Activated CD4-positive, alpha-beta T cell treated with anti-CD3 and anti-CD28 coated beads, Interleukin-2, amount 10 ng/mL, durations not matched to agents 7 days and 5 days (primary cell): ENCODE results near the gene STAU1. TPM values are rescaled to one million over a fixed set of nuclear protein-coding genes. Genes with fewer than 3 reads are reported as not detected.
A peak's percentile ranks its signal among the peaks of the same experiment; 100 is the strongest.
"Not testable (repeated sequence)": the region's sequence is repeated elsewhere in the genome, so short reads cannot be mapped to it uniquely, and the experiment has no call there.

Experiments
- CTCF ChIA-PET: fragments of 350-600 bp; sonication (Branson Sonifier 250); formaldehyde crosslinking; loops from one replicate; lab custom pipeline; 2021; ENCODE audit warnings: antibody characterized with exemption; lab: Charles Lee
- POLR2A ChIA-PET: fragments of 350-600 bp; sonication (Branson Sonifier 250); formaldehyde crosslinking; loops from one replicate; lab custom pipeline; 2021; ENCODE audit warnings: antibody characterized with exemption; lab: Charles Lee
- DNase-seq: peaks from one replicate; pipeline ENCODE4 v3.0.0-alpha.2; 2020
- H3K27ac Mint-ChIP-seq: one replicate; pipeline ENCODE4 v1.8.0; 2021; ENCODE audit warnings: mild to moderate bottlenecking, moderate library complexity, mixed read lengths
- H3K27me3 Mint-ChIP-seq: one replicate; pipeline ENCODE4 v1.8.0; 2021; ENCODE audit warnings: mixed read lengths
- H3K36me3 Mint-ChIP-seq: one replicate; pipeline ENCODE4 v1.8.0; 2021; ENCODE audit warnings: low read depth, mixed read lengths
- H3K4me1 Mint-ChIP-seq: one replicate; pipeline ENCODE4 v1.8.0; 2021; ENCODE audit warnings: mixed read lengths
- H3K4me3 Mint-ChIP-seq: one replicate; pipeline ENCODE4 v1.8.0; 2021; ENCODE audit warnings: mild to moderate bottlenecking, moderate library complexity, mixed read lengths
- H3K9me3 Mint-ChIP-seq: one replicate; pipeline ENCODE4 v1.8.0; 2021; ENCODE audit warnings: mixed read lengths
- total RNA-seq, 2 experiments: library from RNA; stranded (reverse); gene quantifications; one replicate each; pipeline ENCODE4 v1.2.3, GENCODE V29; 2021

STAU1 gene
- total RNA-seq, 2 experiments from 2014 or later, result 51.8 to 57.8 TPM

DNA sequence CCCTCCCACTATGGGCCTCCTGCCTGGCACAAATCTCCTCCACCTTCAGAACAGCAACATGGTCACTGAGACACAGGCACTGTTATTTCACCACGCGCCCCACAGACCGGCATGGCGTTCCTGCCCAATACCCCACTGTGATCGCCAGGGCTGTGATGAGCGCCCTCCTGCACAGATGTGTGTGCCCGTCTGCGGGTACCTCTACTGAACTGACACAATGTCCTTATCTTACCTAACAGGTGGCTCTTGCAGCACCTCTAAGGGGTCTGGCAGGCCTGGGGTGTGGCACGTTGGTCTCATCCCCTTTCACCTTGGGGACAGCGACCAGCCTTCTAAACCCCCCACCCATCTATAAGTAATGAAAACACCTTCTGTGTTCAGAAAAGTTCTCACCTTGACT, 64.2 kb downstream of the STAU1 start:
- Mint-ChIP-seq H3K36me3 (peaks cover 48% of the 10 kb centered on the region), H3K4me3 (no peak overlapping the region), H3K4me1 (peaks cover 4% of the 10 kb centered on the region), H3K27ac (peak overlapping the region; percentile 74), H3K27me3 (no peaks in the 10 kb centered on the region), H3K9me3 (no peaks in the 10 kb centered on the region)
- CTCF ChIA-PET, result interaction anchor here (1.6 kb wide), 1 partner anchor 14 kb away, joined by 3 read pairs; no protein-coding TSS in a partner anchor
- no peak for DNase-seq
- POLR2A ChIA-PET, result no interaction called here

GRCh38 chr20:49122920-49123319, 65.2 kb downstream of the STAU1 start:
- POLR2A ChIA-PET, result no interaction called here
- no peak for DNase-seq
- Mint-ChIP-seq H3K27me3 (no peaks in the 10 kb centered on the region), H3K9me3 (no peaks in the 10 kb centered on the region), H3K27ac (no peak overlapping the region), H3K4me3 (no peak overlapping the region), H3K36me3 (peaks cover 57% of the 10 kb centered on the region), H3K4me1 (peaks cover 4% of the 10 kb centered on the region)
- CTCF ChIA-PET, result interaction anchor here (0.7 kb wide), 1 partner anchor 39 kb away, joined by 3 read pairs; no protein-coding TSS in a partner anchor

DNA sequence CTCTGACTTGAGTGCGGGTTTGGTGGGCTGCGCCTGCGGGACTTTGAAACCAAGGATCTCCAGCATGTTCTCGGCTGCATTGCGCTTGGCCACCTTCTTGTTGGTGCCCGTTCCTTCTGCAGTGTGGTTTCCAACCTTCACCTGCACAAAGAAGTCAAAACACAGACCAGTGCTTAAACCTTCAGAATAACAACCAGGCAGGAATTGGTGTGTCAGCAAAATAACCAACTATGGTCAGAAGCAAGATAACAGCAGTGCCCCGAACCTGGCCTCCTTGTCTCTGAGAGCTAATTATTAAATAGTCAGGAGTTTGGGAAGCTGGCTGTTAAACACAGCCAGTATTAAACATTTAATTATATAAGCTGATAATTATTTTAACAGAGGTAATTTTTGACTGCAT, 68.1 kb downstream of the STAU1 start:
- H3K36me3 Mint-ChIP-seq, result peaks cover 64% of the 10 kb centered on the region
- H3K27ac Mint-ChIP-seq, result no peak overlapping the region
- no peaks in the 10 kb centered on the region for H3K27me3 Mint-ChIP-seq

DNA sequence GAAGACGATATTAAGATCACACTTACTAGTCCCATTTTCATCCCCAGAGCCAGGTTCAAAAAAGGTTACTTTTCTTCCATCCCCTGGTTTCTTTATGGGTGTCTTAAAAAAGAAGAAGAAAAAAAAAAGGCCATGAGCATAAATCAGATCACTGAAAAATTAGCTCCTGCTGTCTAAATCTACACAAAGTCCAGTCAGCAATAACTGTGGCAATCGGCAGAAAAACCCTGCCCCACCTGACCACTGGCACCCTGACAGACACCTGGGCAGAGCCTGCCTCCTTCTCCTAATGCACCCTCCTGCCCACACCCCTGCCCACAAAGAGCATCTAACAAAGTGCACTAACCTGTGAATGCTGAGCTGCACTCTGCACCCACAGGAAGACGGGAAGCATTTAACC, 69.8 kb downstream of the STAU1 start:
- CTCF ChIA-PET, result interaction anchor here (0.7 kb wide), 1 partner anchor 155 kb away, joined by 3 read pairs; no protein-coding TSS in a partner anchor
- Mint-ChIP-seq H3K27ac (no peak overlapping the region), H3K4me1 (peaks cover 2% of the 10 kb centered on the region), H3K9me3 (no peaks in the 10 kb centered on the region), H3K4me3 (no peak overlapping the region), H3K36me3 (peaks cover 65% of the 10 kb centered on the region), H3K27me3 (no peaks in the 10 kb centered on the region)
- no peak for DNase-seq
- POLR2A ChIA-PET, result no interaction called here

More for the DNA sequence above, 68.1 kb downstream of the STAU1 start:
- DNase-seq, result no peak
- ChIA-PET POLR2A (no interaction called here), CTCF (no interaction called here)
- H3K4me3 Mint-ChIP-seq, result no peak overlapping the region
- no peaks in the 10 kb centered on the region for H3K9me3 Mint-ChIP-seq
- H3K4me1 Mint-ChIP-seq, result peaks cover 2% of the 10 kb centered on the region

DNA sequence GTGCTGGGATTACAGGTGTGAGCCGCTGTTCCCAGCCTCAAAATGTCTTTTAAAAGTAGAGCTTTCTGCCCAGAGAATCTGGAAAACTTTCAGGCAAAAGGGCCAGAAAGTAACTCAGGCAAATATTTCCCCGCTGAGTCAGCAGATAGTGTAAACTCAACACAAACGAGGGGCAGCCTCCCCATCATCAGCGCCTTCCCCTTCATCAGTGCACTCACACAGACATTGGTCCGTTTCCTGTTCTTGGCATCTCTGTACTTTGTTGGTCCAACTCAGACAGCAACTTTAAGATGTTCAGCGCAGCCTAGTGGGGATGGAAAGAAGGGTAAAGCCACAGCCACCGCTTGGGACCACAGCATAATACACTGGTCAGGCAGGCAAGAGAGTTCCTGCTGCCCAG, 72.6 kb downstream of the STAU1 start:
- Mint-ChIP-seq H3K9me3 (no peaks in the 10 kb centered on the region), H3K27me3 (no peaks in the 10 kb centered on the region), H3K27ac (no peak overlapping the region), H3K4me1 (no peaks in the 10 kb centered on the region), H3K36me3 (peaks cover 65% of the 10 kb centered on the region), H3K4me3 (no peak overlapping the region)
- POLR2A ChIA-PET, result no interaction called here
- DNase-seq, result no peak
- CTCF ChIA-PET, result no interaction called here

DNA sequence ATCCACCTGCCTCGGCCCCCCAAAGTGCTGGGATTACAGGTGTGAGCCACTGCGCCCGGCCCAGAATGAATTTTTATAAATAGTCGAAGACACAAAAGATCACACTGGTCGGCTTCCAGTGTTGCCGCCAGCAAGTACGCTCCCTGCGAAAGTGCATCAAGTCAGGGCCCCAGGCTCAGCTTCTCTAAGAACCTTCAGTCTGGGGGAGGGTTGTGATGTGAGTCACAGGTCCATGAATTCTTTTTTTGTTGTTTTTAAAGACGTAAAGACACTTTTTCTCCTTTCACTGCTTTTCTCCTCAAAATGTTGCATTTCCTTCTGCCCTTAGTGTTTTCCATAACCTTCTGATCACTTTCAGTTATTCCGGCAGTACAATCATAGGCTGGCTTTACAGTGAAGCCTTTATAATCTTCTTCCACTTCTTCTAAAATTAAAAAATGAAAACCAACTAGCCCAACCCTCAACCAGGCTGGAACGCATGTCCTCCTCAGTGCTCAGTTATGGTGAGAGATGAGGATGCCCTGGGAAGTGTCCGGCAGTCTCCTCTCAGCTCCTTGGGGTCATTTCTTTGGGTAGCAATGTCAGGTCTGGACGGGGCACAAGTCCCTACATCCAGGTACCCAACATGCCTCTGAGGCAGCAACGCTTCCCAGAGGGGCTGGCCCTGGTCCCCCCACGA, 75.4 kb downstream of the STAU1 start:
- no peak for DNase-seq
- no peaks in the 10 kb centered on the region for H3K9me3 Mint-ChIP-seq
- ChIA-PET POLR2A (no interaction called here), CTCF (interaction anchor here (0.6 to 1.0 kb wide), 2 partner anchors 44 to 51 kb away, joined by 3 to 6 read pairs; no protein-coding TSS in a partner anchor)
- no peaks in the 10 kb centered on the region for H3K27me3 Mint-ChIP-seq
- H3K4me3 Mint-ChIP-seq, result no peak overlapping the region
- H3K4me1 Mint-ChIP-seq, result no peaks in the 10 kb centered on the region
- peaks cover 55% of the 10 kb centered on the region for H3K36me3 Mint-ChIP-seq
- H3K27ac Mint-ChIP-seq, result no peak overlapping the region

GRCh38 chr20:49110767-49111694, 77.1 kb downstream of the STAU1 start:
- H3K36me3 Mint-ChIP-seq, result peaks cover 47% of the 10 kb centered on the region
- DNase-seq, result no peak
- no peaks in the 10 kb centered on the region for H3K4me1 Mint-ChIP-seq
- H3K27ac Mint-ChIP-seq, result no peak overlapping the region
- H3K9me3 Mint-ChIP-seq, result no peaks in the 10 kb centered on the region
- ChIA-PET POLR2A (interaction anchor here (0.6 kb wide), 2 partner anchors 111 to 136 kb away, joined by 3 to 13 read pairs; no protein-coding TSS in a partner anchor), CTCF (interaction anchor here (0.6 kb wide), 2 partner anchors 24 to 70 kb away, joined by 3 to 5 read pairs; no protein-coding TSS in a partner anchor)
- no peaks in the 10 kb centered on the region for H3K27me3 Mint-ChIP-seq
- no peak overlapping the region for H3K4me3 Mint-ChIP-seq

- DNase-seq, result no peak
- Mint-ChIP-seq H3K9me3 (no peaks in the 10 kb centered on the region), H3K27ac (no peak overlapping the region), H3K4me3 (no peak overlapping the region), H3K27me3 (no peaks in the 10 kb centered on the region), H3K36me3 (peaks cover 51% of the 10 kb centered on the region), H3K4me1 (peaks cover 2% of the 10 kb centered on the region)
- POLR2A ChIA-PET, result no interaction called here
- CTCF ChIA-PET, result no interaction called here
Measured at GRCh38 chr20:49106328-49106727, 81.8 kb downstream of the STAU1 start.

GRCh38 chr20:49104979-49105547, 83.1 kb downstream of the STAU1 start:
- DNase-seq, H3K4me3 Mint-ChIP-seq, H3K4me1 Mint-ChIP-seq, H3K27me3 Mint-ChIP-seq, POLR2A ChIA-PET, H3K27ac Mint-ChIP-seq, H3K9me3 Mint-ChIP-seq: not testable (repeated sequence)
- peaks cover 50% of the 10 kb centered on the region for H3K36me3 Mint-ChIP-seq
- CTCF ChIA-PET, result interaction anchor here (0.9 kb wide), 1 partner anchor 20 kb away, joined by 3 read pairs; no protein-coding TSS in a partner anchor

DNA sequence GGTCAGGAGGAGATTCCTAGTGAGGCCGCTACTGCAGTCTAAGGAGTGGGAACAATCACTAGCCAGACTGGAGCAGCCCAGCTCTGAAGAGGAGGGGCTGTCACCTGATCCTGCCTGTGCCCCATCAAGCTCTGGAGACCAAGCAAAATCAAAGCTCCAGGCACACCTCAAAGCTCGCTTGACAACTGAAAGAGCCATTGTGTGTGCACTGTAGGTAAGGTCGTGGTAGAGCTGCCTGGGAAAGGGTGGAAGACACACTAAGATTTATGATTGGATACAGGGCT, 83.8 kb downstream of the STAU1 start:
- Mint-ChIP-seq H3K36me3 (peaks cover 50% of the 10 kb centered on the region), H3K9me3 (no peaks in the 10 kb centered on the region), H3K4me1 (peaks cover 13% of the 10 kb centered on the region), H3K4me3 (no peak overlapping the region), H3K27ac (no peak overlapping the region), H3K27me3 (no peaks in the 10 kb centered on the region)
- no peak for DNase-seq
- ChIA-PET CTCF (interaction anchor here (0.5 to 1.3 kb wide), 4 partner anchors 20 to 115 kb away, joined by 3 to 5 read pairs (median 3); partner anchors contain the start of gene DDX27), POLR2A (no interaction called here)

DNA sequence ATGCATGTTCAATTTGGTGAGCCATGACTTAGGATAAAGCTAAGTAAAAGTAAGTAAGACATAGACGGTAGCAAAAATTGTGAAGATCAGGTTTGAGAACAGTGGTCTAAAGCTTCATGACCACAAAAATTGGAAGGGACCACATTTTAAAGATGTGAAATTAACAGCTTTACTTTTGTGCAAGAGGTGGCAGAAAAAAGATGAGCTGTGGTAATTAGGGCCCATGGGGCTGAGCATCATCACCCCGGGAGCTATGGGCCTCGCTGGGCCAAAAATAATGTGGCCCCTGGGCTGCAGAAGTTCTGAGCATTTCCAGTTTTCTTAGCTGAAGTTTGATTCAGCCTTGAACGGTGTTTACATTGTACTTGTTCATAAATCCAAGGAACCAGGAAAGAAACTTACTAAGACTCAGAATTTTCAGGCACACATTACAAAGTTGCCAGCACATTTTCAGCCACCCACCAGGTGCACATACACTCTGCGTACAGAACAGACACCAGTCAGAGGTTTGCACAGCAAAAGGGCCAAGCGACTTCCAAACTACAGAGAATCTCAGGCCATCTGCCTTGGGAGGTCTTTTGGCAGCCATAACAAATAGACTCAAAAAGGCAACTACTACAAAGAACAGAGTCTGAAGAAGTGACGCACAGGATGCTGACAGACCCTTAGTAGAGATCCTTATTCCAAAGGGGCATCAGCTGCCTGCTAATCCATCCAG, 84.3 kb downstream of the STAU1 start:
- peaks cover 51% of the 10 kb centered on the region for H3K36me3 Mint-ChIP-seq
- no peaks in the 10 kb centered on the region for H3K9me3 Mint-ChIP-seq
- ChIA-PET POLR2A (no interaction called here), CTCF (interaction anchor here (0.5 to 1.3 kb wide), 3 partner anchors 40 to 115 kb away, joined by 3 to 5 read pairs (median 3); partner anchors contain the start of gene DDX27)
- H3K4me1 Mint-ChIP-seq, result peaks cover 15% of the 10 kb centered on the region
- no peak for DNase-seq
- no peaks in the 10 kb centered on the region for H3K27me3 Mint-ChIP-seq
- H3K27ac Mint-ChIP-seq, result no peak overlapping the region
- no peak overlapping the region for H3K4me3 Mint-ChIP-seq

GRCh38 chr20:49103019-49103418, 85.1 kb downstream of the STAU1 start:
- no peak for DNase-seq
- Mint-ChIP-seq H3K4me3 (no peak overlapping the region), H3K4me1 (peaks cover 16% of the 10 kb centered on the region), H3K27me3 (no peaks in the 10 kb centered on the region), H3K36me3 (peaks cover 55% of the 10 kb centered on the region), H3K9me3 (no peaks in the 10 kb centered on the region), H3K27ac (no peak overlapping the region)
- ChIA-PET POLR2A (no interaction called here), CTCF (interaction anchor here (1.3 to 2.1 kb wide), 2 partner anchors 16 to 39 kb away, joined by 3 to 6 read pairs; no protein-coding TSS in a partner anchor)
